Activated naive CD4-positive, alpha-beta T cell treated with anti-CD3 and anti-CD28 coated beads, Interleukin-2, amount 10 ng/mL, durations not matched to agents 7 days and 5 days (primary cell): ENCODE results near the gene LEMD2.

ENCODE experiments used
- CTCF ChIA-PET: fragments of 350-600 bp; sonication (Branson Sonifier 250); formaldehyde crosslinking; loops from one replicate; lab custom pipeline; 2021; ENCODE audit warnings: antibody characterized with exemption; lab: Charles Lee
- DNase-seq: peaks from one replicate; pipeline ENCODE4 v3.0.0-alpha.2; 2020
- H3K27ac Mint-ChIP-seq: one replicate; pipeline ENCODE4 v1.8.0; 2021; ENCODE audit warnings: mild to moderate bottlenecking, moderate library complexity, mixed read lengths
- H3K27me3 Mint-ChIP-seq: one replicate; pipeline ENCODE4 v1.8.0; 2021; ENCODE audit warnings: mild to moderate bottlenecking, mixed read lengths
- H3K36me3 Mint-ChIP-seq: one replicate; pipeline ENCODE4 v1.8.0; 2021; ENCODE audit warnings: mixed read lengths
- H3K4me1 Mint-ChIP-seq: one replicate; pipeline ENCODE4 v1.8.0; 2021; ENCODE audit warnings: mixed read lengths
- H3K4me3 Mint-ChIP-seq: one replicate; pipeline ENCODE4 v1.8.0; 2021; ENCODE audit warnings: mild to moderate bottlenecking, moderate library complexity, mixed read lengths
- H3K9me3 Mint-ChIP-seq: one replicate; pipeline ENCODE4 v1.8.0; 2021; ENCODE audit warnings: mixed read lengths

The LEMD2 gene

GRCh38 chr6:33735216-33735615 lies 53.7 kb downstream of the LEMD2 start:
- Mint-ChIP-seq H3K9me3 (no peaks in the 10 kb centered on the region), H3K4me3 (no peak overlapping the region), H3K4me1 (no peaks in the 10 kb centered on the region), H3K36me3 (no peaks in the 10 kb centered on the region), H3K27me3 (peaks cover 20% of the 10 kb centered on the region), H3K27ac (no peak overlapping the region)
- CTCF ChIA-PET: interaction anchor here (1.0 kb wide), 1 partner anchor 8 kb away, joined by 4 read pairs; no protein-coding TSS in a partner anchor
- DNase-seq: no peak

- H3K27ac Mint-ChIP-seq: no peak overlapping the region
- CTCF ChIA-PET: no interaction called here
- no peak overlapping the region for H3K4me3 Mint-ChIP-seq
- no peaks in the 10 kb centered on the region for H3K4me1 Mint-ChIP-seq
- H3K27me3 Mint-ChIP-seq: peaks cover 16% of the 10 kb centered on the region
- H3K9me3 Mint-ChIP-seq: no peaks in the 10 kb centered on the region
- DNase-seq: no peak
- H3K36me3 Mint-ChIP-seq: no peaks in the 10 kb centered on the region
Measured at GRCh38 chr6:33733709-33734007, 55.3 kb downstream of the LEMD2 start.

- H3K4me3 Mint-ChIP-seq: no peak overlapping the region
- CTCF ChIA-PET: no interaction called here
- no peaks in the 10 kb centered on the region for H3K9me3 Mint-ChIP-seq
- H3K27ac Mint-ChIP-seq: no peak overlapping the region
- peaks cover 19% of the 10 kb centered on the region for H3K27me3 Mint-ChIP-seq
- no peak for DNase-seq
- no peaks in the 10 kb centered on the region for H3K36me3 Mint-ChIP-seq
- H3K4me1 Mint-ChIP-seq: no peaks in the 10 kb centered on the region
Measured at GRCh38 chr6:33732817-33733708, 55.9 kb downstream of the LEMD2 start.

GRCh38 chr6:33732385-33732784 lies 56.5 kb downstream of the LEMD2 start:
- no peaks in the 10 kb centered on the region for H3K9me3 Mint-ChIP-seq
- CTCF ChIA-PET: interaction anchor here (1.2 kb wide), 1 partner anchor 12 kb away, joined by 5 read pairs; no protein-coding TSS in a partner anchor
- no peak overlapping the region for H3K4me3 Mint-ChIP-seq
- H3K27me3 Mint-ChIP-seq: peaks cover 19% of the 10 kb centered on the region
- H3K36me3 Mint-ChIP-seq: no peaks in the 10 kb centered on the region
- DNase-seq: no peak
- H3K27ac Mint-ChIP-seq: no peak overlapping the region
- H3K4me1 Mint-ChIP-seq: no peaks in the 10 kb centered on the region

DNA sequence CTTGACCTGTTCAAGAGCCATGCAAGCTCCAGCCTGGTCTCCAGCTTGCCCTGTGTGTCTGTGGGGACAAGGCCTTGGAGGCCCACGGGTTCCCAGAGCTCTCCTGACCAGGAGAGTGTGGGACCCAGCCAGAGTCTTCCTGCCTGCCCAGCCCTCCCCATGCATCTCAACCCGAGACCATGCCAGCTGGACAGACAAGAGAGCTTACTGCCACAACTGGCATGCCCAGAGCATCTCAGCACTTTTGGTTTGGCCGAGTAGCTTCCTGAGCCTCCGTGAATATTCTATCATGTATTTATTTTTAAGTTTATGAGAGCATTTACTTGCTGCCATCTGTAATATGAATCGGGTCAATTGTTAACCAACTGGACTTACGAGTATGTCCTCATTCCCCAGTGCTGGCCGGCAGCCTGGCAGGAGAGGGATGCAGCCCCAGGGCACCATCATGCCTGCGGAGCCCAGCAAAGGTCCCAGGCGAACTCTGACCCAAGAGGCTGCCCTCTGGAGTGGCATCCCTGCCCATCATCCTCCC lies 57.1 kb downstream of the LEMD2 start:
- H3K36me3 Mint-ChIP-seq: no peaks in the 10 kb centered on the region
- H3K4me3 Mint-ChIP-seq: no peak overlapping the region
- H3K27ac Mint-ChIP-seq: no peak overlapping the region
- peaks cover 20% of the 10 kb centered on the region for H3K27me3 Mint-ChIP-seq
- DNase-seq: no peak
- H3K9me3 Mint-ChIP-seq: no peaks in the 10 kb centered on the region
- no peaks in the 10 kb centered on the region for H3K4me1 Mint-ChIP-seq
- CTCF ChIA-PET: interaction anchor here (0.8 to 1.2 kb wide), 4 partner anchors 11 to 142 kb away, joined by 3 to 5 read pairs (median 3); partner anchors contain the start of gene UQCC2

GRCh38 chr6:33731035-33731434 lies 57.9 kb downstream of the LEMD2 start:
- no peak overlapping the region for H3K4me3 Mint-ChIP-seq
- CTCF ChIA-PET: interaction anchor here (1.1 to 1.2 kb wide), 3 partner anchors 13 to 141 kb away, joined by 3 to 5 read pairs (median 3); partner anchors contain the start of gene UQCC2
- DNase-seq: no peak

DNA sequence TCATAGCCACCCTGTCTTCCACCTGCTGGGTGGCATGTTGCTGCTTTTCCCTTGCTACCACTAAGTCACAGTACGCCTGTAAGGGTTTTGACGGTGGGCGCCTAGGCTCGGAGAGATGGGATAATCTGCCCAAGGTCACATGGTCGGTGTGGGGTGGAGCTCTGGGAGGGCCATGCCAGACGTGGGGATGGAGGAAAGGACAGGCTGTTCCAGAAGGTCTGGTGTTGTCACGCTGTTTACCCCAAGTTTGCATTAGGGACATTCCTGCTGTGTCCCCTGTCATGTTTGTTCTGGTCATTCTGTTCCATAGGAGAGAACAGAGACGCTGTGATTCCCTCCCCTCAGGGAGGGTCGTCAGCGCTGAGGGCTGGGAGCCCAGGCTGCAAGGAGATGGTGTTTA lies 58.3 kb downstream of the LEMD2 start:
- H3K4me3 Mint-ChIP-seq: no peak overlapping the region

More at GRCh38 chr6:33731035-33731434, 57.9 kb downstream of the LEMD2 start:
- Mint-ChIP-seq H3K36me3 (no peaks in the 10 kb centered on the region), H3K9me3 (no peaks in the 10 kb centered on the region), H3K4me1 (no peaks in the 10 kb centered on the region), H3K27me3 (peaks cover 28% of the 10 kb centered on the region), H3K27ac (no peak overlapping the region)

GRCh38 chr6:33729059-33729458 lies 59.9 kb downstream of the LEMD2 start:
- DNase-seq: no peak
- Mint-ChIP-seq H3K27me3 (peaks cover 37% of the 10 kb centered on the region), H3K36me3 (no peaks in the 10 kb centered on the region), H3K27ac (no peak overlapping the region), H3K4me3 (no peak overlapping the region), H3K9me3 (no peaks in the 10 kb centered on the region), H3K4me1 (peaks cover 11% of the 10 kb centered on the region)
- CTCF ChIA-PET: interaction anchor here (1.5 kb wide), 1 partner anchor 18 kb away, joined by 6 read pairs; the partner anchor contains the start of gene UQCC2

More for the DNA sequence above, 58.3 kb downstream of the LEMD2 start:
- Mint-ChIP-seq H3K4me1 (no peaks in the 10 kb centered on the region), H3K27ac (no peak overlapping the region), H3K9me3 (no peaks in the 10 kb centered on the region), H3K27me3 (peaks cover 28% of the 10 kb centered on the region), H3K36me3 (no peaks in the 10 kb centered on the region)
- no peak for DNase-seq
- CTCF ChIA-PET: interaction anchor here (1.1 kb wide), 1 partner anchor 19 kb away, joined by 3 read pairs; the partner anchor contains the start of gene UQCC2

- DNase-seq: no peak
- Mint-ChIP-seq H3K36me3 (no peaks in the 10 kb centered on the region), H3K27me3 (peaks cover 40% of the 10 kb centered on the region), H3K27ac (no peak overlapping the region), H3K9me3 (no peaks in the 10 kb centered on the region), H3K4me3 (no peak overlapping the region), H3K4me1 (peaks cover 17% of the 10 kb centered on the region)
- CTCF ChIA-PET: interaction anchor here (1.5 kb wide), 1 partner anchor 17 kb away, joined by 6 read pairs; the partner anchor contains the start of gene UQCC2
Measured at GRCh38 chr6:33728438-33728837, 60.5 kb downstream of the LEMD2 start.

GRCh38 chr6:33727932-33728331 lies 61.0 kb downstream of the LEMD2 start:
- H3K27ac Mint-ChIP-seq: no peak overlapping the region
- H3K36me3 Mint-ChIP-seq: no peaks in the 10 kb centered on the region
- no peak for DNase-seq
- peaks cover 43% of the 10 kb centered on the region for H3K27me3 Mint-ChIP-seq
- CTCF ChIA-PET: interaction anchor here (1.5 kb wide), 1 partner anchor 16 kb away, joined by 6 read pairs; the partner anchor contains the start of gene UQCC2
- no peak overlapping the region for H3K4me3 Mint-ChIP-seq
- no peaks in the 10 kb centered on the region for H3K9me3 Mint-ChIP-seq
- peaks cover 17% of the 10 kb centered on the region for H3K4me1 Mint-ChIP-seq

- H3K4me3 Mint-ChIP-seq: no peak overlapping the region
- CTCF ChIA-PET: no interaction called here
- H3K4me1 Mint-ChIP-seq: peaks cover 17% of the 10 kb centered on the region
- peaks cover 51% of the 10 kb centered on the region for H3K27me3 Mint-ChIP-seq
- DNase-seq: no peak
- no peaks in the 10 kb centered on the region for H3K9me3 Mint-ChIP-seq
- no peaks in the 10 kb centered on the region for H3K36me3 Mint-ChIP-seq
- H3K27ac Mint-ChIP-seq: no peak overlapping the region
Measured at GRCh38 chr6:33727126-33727525, 61.8 kb downstream of the LEMD2 start.

- CTCF ChIA-PET: interaction anchor here (1.7 kb wide), 1 partner anchor 17 kb away, joined by 4 read pairs; no protein-coding TSS in a partner anchor
- H3K9me3 Mint-ChIP-seq: no peaks in the 10 kb centered on the region
- peaks cover 55% of the 10 kb centered on the region for H3K27me3 Mint-ChIP-seq
- DNase-seq: no peak
- peaks cover 17% of the 10 kb centered on the region for H3K4me1 Mint-ChIP-seq
- H3K27ac Mint-ChIP-seq: no peak overlapping the region
- no peaks in the 10 kb centered on the region for H3K36me3 Mint-ChIP-seq
- no peak overlapping the region for H3K4me3 Mint-ChIP-seq
Measured at GRCh38 chr6:33726696-33727095, 62.2 kb downstream of the LEMD2 start.

GRCh38 chr6:33725891-33726673 lies 62.8 kb downstream of the LEMD2 start:
- H3K4me1 Mint-ChIP-seq: peaks cover 17% of the 10 kb centered on the region
- CTCF ChIA-PET: interaction anchor here (1.7 kb wide), 1 partner anchor 17 kb away, joined by 4 read pairs; no protein-coding TSS in a partner anchor
- no peaks in the 10 kb centered on the region for H3K36me3 Mint-ChIP-seq
- no peak overlapping the region for H3K4me3 Mint-ChIP-seq
- H3K27me3 Mint-ChIP-seq: peaks cover 51% of the 10 kb centered on the region
- H3K27ac Mint-ChIP-seq: no peak overlapping the region
- H3K9me3 Mint-ChIP-seq: no peaks in the 10 kb centered on the region
- DNase-seq: no peak

DNA sequence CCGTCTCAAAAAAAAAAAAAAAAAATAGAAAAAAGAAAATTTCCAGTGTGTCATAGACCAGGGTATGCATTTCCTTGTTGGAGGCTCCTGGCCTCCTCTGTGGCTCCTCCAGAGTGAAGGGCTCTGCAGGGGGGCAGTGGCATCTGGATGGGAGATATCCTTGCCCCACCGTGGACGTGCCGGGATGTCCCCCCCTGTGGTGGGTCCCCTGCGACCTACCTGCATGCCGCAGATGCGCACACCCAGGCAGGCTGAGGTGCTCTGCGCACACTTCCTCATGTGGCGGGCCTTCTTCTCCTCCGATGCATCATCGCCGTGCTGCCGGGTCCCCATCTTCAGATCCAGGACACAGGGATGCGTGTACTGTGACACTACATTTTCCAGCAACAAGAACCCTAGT lies 63.7 kb downstream of the LEMD2 start:
- Mint-ChIP-seq H3K9me3 (no peaks in the 10 kb centered on the region), H3K4me3 (no peak overlapping the region), H3K4me1 (peaks cover 17% of the 10 kb centered on the region), H3K36me3 (no peaks in the 10 kb centered on the region), H3K27me3 (peaks cover 53% of the 10 kb centered on the region), H3K27ac (no peak overlapping the region)
- CTCF ChIA-PET: interaction anchor here (1.7 kb wide), 1 partner anchor 18 kb away, joined by 4 read pairs; no protein-coding TSS in a partner anchor
- no peak for DNase-seq
